Measurements from ENCODE around the gene DGUOK.

GRCh38 chr2:73963385-73964120, 36.9 kb downstream of the DGUOK start:
- no peak for TF ChIP-seq EZH2 (IDR thresholded peaks at IDR 0.05; ENCODE audit: insufficient read depth, poor library complexity, severe bottlenecking)
- TF ChIP-seq EZH2phosphoT487 (IDR thresholded peaks at IDR 0.05; ENCODE audit: insufficient read depth, low read depth) = no peak
